Mucosa of descending colon (tissue), 3 donors: ENCODE results near the gene CDC20B. TPM values are rescaled to one million over a fixed set of nuclear protein-coding genes. Genes with fewer than 3 reads are reported as not detected.

Experiments used
- ATAC-seq: fragments of 200-7000 bp; cut with Tn5 transposase; one replicate; pipeline ENCODE4 v1.9.1; 2020; ENCODE audit warnings: mild to moderate bottlenecking, moderate library complexity
- DNase-seq, 3 donors: peaks; one replicate each; pipeline ENCODE4 v3.0.0-alpha.2; 2020
- H3K36me3 ChIP-seq: fragments of 200-600 bp; one replicate; pipeline ENCODE4 v1.8.0; 2021; ENCODE audit warnings: low read depth, mild to moderate bottlenecking
- H3K4me1 ChIP-seq: fragments of 200-600 bp; one replicate; pipeline ENCODE4 v1.8.0; 2021; ENCODE audit warnings: low read depth, mild to moderate bottlenecking
- H3K4me3 ChIP-seq: fragments of 200-600 bp; one replicate; pipeline ENCODE4 v1.8.0; 2021; ENCODE audit warnings: mild to moderate bottlenecking
- H3K9me3 ChIP-seq: fragments of 200-600 bp; one replicate; pipeline ENCODE4 v1.8.0; 2021; ENCODE audit warnings: mild to moderate bottlenecking
- CTCF ChIP-seq: fragments of 200-600 bp; IDR thresholded peaks from one replicate; pipeline ENCODE4 v1.8.0; 2022; ENCODE audit warnings: antibody characterized with exemption, mild to moderate bottlenecking
- intact Hi-C, 2 donors: fragments of 100-400 bp; cut with DNase I in 1 of 2; cut with micrococcal nuclease in 1 of 2; formaldehyde crosslinking; loops; one replicate each; pipeline versions ENCODE4 v1.11.0 to v1.11.1; 2022; cut with DNase I, micrococcal nuclease
- total RNA-seq, 3 donors: library from RNA; stranded (reverse); fragmentation: NEBNext Ultra II Directional in 2 of 3; extraction: Animal tissue kit (Norgen Biotek cat#: 25700) in 2 of 3; gene quantifications; one replicate each; pipeline versions ENCODE4 v1.2.1 to v1.2.4, GENCODE V29; 2021 to 2023
- donor health status: DM: no; HTN: no; CAD: no; lungs with moderate emphysema.
- donor health status: DM: no; HTN: no; CAD: no.
- donor health status: DM: no; HTN: yes; CAD: no.

Gene CDC20B
- total RNA-seq, 3 donors from 2014 or later = not detected

DNA sequence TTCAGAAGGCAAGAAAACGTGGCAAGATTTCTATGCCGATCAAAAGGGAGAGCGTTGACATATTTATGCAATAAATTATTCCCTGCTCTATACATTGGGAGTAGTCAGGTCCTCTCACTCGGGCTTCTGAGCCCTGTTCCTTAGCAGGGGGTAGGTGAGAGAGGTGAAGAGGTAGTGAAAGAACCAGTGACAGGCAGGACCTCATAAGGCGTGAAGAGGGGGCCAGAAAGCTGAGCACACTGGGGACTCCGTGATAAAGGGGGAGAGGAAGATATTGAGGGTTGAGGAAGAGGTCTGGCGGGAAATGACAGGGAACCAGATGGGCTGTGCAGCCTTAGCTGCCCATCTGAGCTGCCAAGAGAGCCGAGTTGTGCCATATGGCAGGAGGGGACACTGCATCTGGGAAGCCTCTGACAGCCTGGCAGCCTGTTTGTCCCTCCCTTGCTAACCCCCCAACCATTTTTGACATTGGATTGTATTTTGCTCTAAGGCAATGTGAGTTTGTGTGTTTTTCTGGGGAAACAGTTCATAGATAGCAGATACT, 782 bp upstream of the CDC20B start:
- H3K4me3 ChIP-seq = no peak overlapping the region
- DNase-seq = peak in 1 of 3 donors; percentile 27
- ATAC-seq = no peak
- peaks cover 27% of the 10 kb centered on the region for H3K4me1 ChIP-seq
- no peaks in the 10 kb centered on the region for H3K9me3 ChIP-seq
- no peaks in the 10 kb centered on the region for H3K36me3 ChIP-seq
- intact Hi-C loops = loop anchor here (5.0 to 10.0 kb wide), 2 partner anchors 51 to 54 kb away; partner anchors contain the start of gene MCIDAS (in 2 of the 2)
- TF ChIP-seq CTCF = no peak

- peaks cover 27% of the 10 kb centered on the region for H3K4me1 ChIP-seq
- peak; percentile 56 for TF ChIP-seq CTCF
- H3K9me3 ChIP-seq = no peaks in the 10 kb centered on the region
- intact Hi-C loops = loop anchor here (5.0 to 10.0 kb wide), 2 partner anchors 53 to 55 kb away; partner anchors contain the start of gene MCIDAS (in 2 of the 2)
- DNase-seq = peak in 1 of 3 donors; percentile 41
- ATAC-seq = peak; percentile 71
- H3K36me3 ChIP-seq = no peaks in the 10 kb centered on the region
- no peak overlapping the region for H3K4me3 ChIP-seq
Measured at GRCh38 chr5:55172051-55172899, 702 bp downstream of the CDC20B start.

GRCh38 chr5:55171471-55171870, 1.5 kb downstream of the CDC20B start:
- DNase-seq (no peak), ATAC-seq (no peak)
- no peaks in the 10 kb centered on the region for H3K36me3 ChIP-seq
- no peaks in the 10 kb centered on the region for H3K9me3 ChIP-seq
- intact Hi-C loops = loop anchor here (5.0 to 10.0 kb wide), 2 partner anchors 53 to 56 kb away; partner anchors contain the start of gene MCIDAS (in 2 of the 2)
- peaks cover 23% of the 10 kb centered on the region for H3K4me1 ChIP-seq
- no peak overlapping the region for H3K4me3 ChIP-seq
- no peak for TF ChIP-seq CTCF

GRCh38 chr5:55162666-55163065, 10.3 kb downstream of the CDC20B start:
- H3K4me3 ChIP-seq = no peak overlapping the region
- no peak for DNase-seq
- no peaks in the 10 kb centered on the region for H3K36me3 ChIP-seq
- no peak for TF ChIP-seq CTCF
- H3K9me3 ChIP-seq = no peaks in the 10 kb centered on the region
- H3K4me1 ChIP-seq = no peaks in the 10 kb centered on the region
- intact Hi-C loops = no loop called here
- no peak for ATAC-seq

DNA sequence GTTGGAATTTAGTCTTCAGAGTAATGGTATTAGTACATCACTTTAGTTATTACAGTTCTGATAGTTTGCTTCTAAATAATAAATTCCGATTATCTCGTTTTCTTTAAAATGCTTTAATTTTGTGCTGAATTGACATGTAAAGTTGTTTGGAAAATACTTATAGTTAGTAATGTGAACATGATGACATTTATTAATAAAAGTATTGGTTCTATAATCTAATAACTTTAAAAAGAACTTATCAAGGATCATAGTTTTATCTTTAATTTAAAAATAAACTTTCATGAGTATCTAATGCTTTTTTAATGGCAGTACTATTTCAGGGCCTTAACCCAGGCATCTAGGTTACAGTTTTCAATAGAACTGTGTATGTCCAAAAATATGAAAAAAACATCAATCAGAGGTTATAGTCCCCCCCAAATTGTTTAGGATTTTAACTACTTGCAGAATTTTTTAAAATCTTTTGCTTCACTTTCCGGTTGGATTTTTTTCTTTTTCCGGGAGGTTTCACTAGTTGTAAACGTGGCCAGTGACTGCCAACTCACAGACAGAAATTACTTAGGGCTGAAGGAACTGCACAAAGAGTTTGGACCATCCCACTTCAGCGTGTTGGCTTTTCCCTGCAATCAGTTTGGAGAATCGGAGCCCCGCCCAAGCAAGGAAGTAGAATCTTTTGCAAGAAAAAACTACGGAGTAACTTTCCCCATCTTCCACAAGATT, 12.3 kb downstream of the CDC20B start:
- Histone ChIP-seq H3K4me1 (no peaks in the 10 kb centered on the region), H3K4me3 (no peak overlapping the region), H3K36me3 (no peaks in the 10 kb centered on the region), H3K9me3 (no peaks in the 10 kb centered on the region)
- no peak for TF ChIP-seq CTCF
- intact Hi-C loops = no loop called here
- ATAC-seq = peak; percentile 91
- peak in 2 of 3 donors; percentile 52 to 61 for DNase-seq
